ENCODE measurements around the gene CYP1A2.
A peak's percentile ranks its signal among the peaks of the same experiment; 100 is the strongest.
"Not testable (repeated sequence)": the region's sequence is repeated elsewhere in the genome, so short reads cannot be mapped to it uniquely, and the experiment has no call there.

Gene CYP1A2

GRCh38 chr15:74727727-74728126 lies 20.9 kb upstream of the CYP1A2 start:
- Mint-ChIP-seq H3K36me3 (no peaks in the 10 kb centered on the region), H3K9me3 (no peaks in the 10 kb centered on the region), H3K27ac (peak overlapping the region; percentile 75), H3K4me1 (peaks cover 16% of the 10 kb centered on the region), H3K27me3 (peaks cover 72% of the 10 kb centered on the region), H3K4me3 (no peak overlapping the region)
- no peak for ATAC-seq

- not testable (repeated sequence) for H3K9me3 Mint-ChIP-seq, ATAC-seq, H3K27ac Mint-ChIP-seq, H3K4me3 Mint-ChIP-seq, H3K36me3 Mint-ChIP-seq
- Mint-ChIP-seq H3K4me1 (peaks cover 16% of the 10 kb centered on the region), H3K27me3 (peaks cover 76% of the 10 kb centered on the region)
These were observed 19.9 kb upstream of the CYP1A2 start for GRCh38 chr15:74728699-74729098.

- not testable (repeated sequence) for H3K27ac Mint-ChIP-seq, H3K4me3 Mint-ChIP-seq, H3K36me3 Mint-ChIP-seq, ATAC-seq, H3K9me3 Mint-ChIP-seq
- peaks cover 16% of the 10 kb centered on the region for H3K4me1 Mint-ChIP-seq
- peaks cover 80% of the 10 kb centered on the region for H3K27me3 Mint-ChIP-seq
These were observed 19.3 kb upstream of the CYP1A2 start for GRCh38 chr15:74729372-74729771.

- no peak overlapping the region for H3K4me3 Mint-ChIP-seq
- peaks cover 9% of the 10 kb centered on the region for H3K4me1 Mint-ChIP-seq
- no peak for ATAC-seq
- no peak overlapping the region for H3K27ac Mint-ChIP-seq
- no peaks in the 10 kb centered on the region for H3K36me3 Mint-ChIP-seq
- peaks cover 71% of the 10 kb centered on the region for H3K27me3 Mint-ChIP-seq
- no peaks in the 10 kb centered on the region for H3K9me3 Mint-ChIP-seq
These were observed 17.9 kb upstream of the CYP1A2 start for GRCh38 chr15:74730619-74731316.

DNA sequence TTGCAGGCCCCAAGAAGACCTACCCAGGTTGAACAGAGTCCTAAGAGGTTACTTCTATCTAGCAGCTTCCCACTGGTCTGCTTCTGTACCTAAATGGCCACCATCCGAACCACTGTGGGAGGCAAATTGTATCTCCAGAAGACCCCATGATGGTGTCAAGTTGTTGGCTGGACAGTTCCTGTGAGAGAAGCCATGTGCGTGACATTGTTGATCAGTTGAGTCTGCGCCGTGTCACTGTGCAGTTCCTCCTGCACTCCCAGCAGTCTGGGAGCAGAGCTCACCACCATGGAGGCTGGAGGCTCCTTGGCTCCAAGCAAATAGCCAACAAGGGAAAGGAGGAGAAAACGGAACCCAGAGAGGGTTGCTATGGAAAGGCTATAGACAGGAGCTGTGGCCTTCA lies 15.8 kb upstream of the CYP1A2 start:
- no peak for ATAC-seq
- Mint-ChIP-seq H3K9me3 (peaks cover 4% of the 10 kb centered on the region), H3K36me3 (peaks cover 8% of the 10 kb centered on the region), H3K27ac (no peak overlapping the region), H3K27me3 (peaks cover 66% of the 10 kb centered on the region), H3K4me1 (peaks cover 2% of the 10 kb centered on the region), H3K4me3 (no peak overlapping the region)

DNA sequence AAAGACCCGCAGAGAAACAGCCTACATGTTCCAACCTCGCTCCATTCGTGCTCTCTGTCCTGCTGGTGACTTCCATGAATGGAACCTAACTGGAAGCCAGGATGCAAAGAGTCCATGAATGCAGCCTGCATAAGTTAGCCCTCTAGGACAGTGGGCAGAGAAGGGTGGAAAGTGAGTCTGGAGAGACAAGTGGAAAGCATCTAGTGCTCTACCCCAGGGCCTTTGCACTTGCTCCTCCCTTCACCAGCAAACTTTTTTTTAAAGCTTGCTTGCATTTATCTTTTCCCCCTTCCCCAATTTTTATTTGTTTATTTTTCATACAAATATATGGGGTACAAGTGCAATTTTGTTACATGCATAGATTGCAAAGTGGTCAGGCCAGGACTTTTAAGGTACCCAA lies 15.4 kb upstream of the CYP1A2 start:
- no peak overlapping the region for H3K4me3 Mint-ChIP-seq
- peaks cover 8% of the 10 kb centered on the region for H3K9me3 Mint-ChIP-seq
- no peak overlapping the region for H3K27ac Mint-ChIP-seq
- H3K36me3 Mint-ChIP-seq = peaks cover 12% of the 10 kb centered on the region
- H3K4me1 Mint-ChIP-seq = peaks cover 7% of the 10 kb centered on the region
- peaks cover 64% of the 10 kb centered on the region for H3K27me3 Mint-ChIP-seq
- ATAC-seq = no peak

GRCh38 chr15:74735305-74735704 lies 13.3 kb upstream of the CYP1A2 start:
- no peak for ATAC-seq
- H3K9me3 Mint-ChIP-seq = peaks cover 8% of the 10 kb centered on the region
- H3K27ac Mint-ChIP-seq = no peak overlapping the region
- peaks cover 12% of the 10 kb centered on the region for H3K36me3 Mint-ChIP-seq
- peaks cover 7% of the 10 kb centered on the region for H3K4me1 Mint-ChIP-seq
- peaks cover 60% of the 10 kb centered on the region for H3K27me3 Mint-ChIP-seq
- H3K4me3 Mint-ChIP-seq = no peak overlapping the region

DNA sequence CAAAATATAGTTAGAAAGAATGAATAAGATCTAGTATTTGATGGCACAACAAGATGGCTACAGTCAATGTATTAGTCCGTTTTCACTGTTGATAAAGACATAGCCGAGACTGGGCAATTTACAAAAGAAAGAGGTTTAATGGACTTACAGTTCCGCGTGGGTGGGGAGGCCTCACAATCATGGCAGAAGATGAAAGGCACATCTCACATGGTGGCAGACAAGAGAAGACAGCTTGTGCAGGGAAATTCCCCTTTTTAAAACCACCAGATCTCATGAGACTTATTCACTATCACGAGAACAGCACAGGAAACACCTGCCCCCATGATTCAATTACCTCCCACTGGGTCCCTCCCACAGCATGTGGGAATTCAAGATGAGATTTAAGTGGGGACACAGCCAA lies 10.4 kb upstream of the CYP1A2 start:
- Mint-ChIP-seq H3K9me3 (peaks cover 13% of the 10 kb centered on the region), H3K4me1 (peaks cover 17% of the 10 kb centered on the region), H3K36me3 (peaks cover 18% of the 10 kb centered on the region), H3K27me3 (peaks cover 54% of the 10 kb centered on the region)
- not testable (repeated sequence) for H3K27ac Mint-ChIP-seq, H3K4me3 Mint-ChIP-seq, ATAC-seq

GRCh38 chr15:74742422-74742821 lies 6.2 kb upstream of the CYP1A2 start:
- peaks cover 17% of the 10 kb centered on the region for H3K4me1 Mint-ChIP-seq
- peaks cover 14% of the 10 kb centered on the region for H3K36me3 Mint-ChIP-seq
- H3K9me3 Mint-ChIP-seq = peaks cover 11% of the 10 kb centered on the region
- ATAC-seq = no peak
- H3K27ac Mint-ChIP-seq = no peak overlapping the region
- H3K4me3 Mint-ChIP-seq = no peak overlapping the region
- peaks cover 28% of the 10 kb centered on the region for H3K27me3 Mint-ChIP-seq

- Mint-ChIP-seq H3K27me3 (peaks cover 14% of the 10 kb centered on the region), H3K4me3 (no peak overlapping the region), H3K27ac (no peak overlapping the region), H3K9me3 (peaks cover 5% of the 10 kb centered on the region), H3K4me1 (peaks cover 10% of the 10 kb centered on the region), H3K36me3 (peaks cover 5% of the 10 kb centered on the region)
- ATAC-seq = no peak
These were observed 2.3 kb upstream of the CYP1A2 start for GRCh38 chr15:74746389-74746788.

GRCh38 chr15:74749832-74750231 lies 1.2 kb downstream of the CYP1A2 start:
- Mint-ChIP-seq H3K27me3 (peaks cover 6% of the 10 kb centered on the region), H3K4me1 (no peaks in the 10 kb centered on the region), H3K9me3 (no peaks in the 10 kb centered on the region), H3K36me3 (no peaks in the 10 kb centered on the region), H3K27ac (no peak overlapping the region), H3K4me3 (no peak overlapping the region)
- no peak for ATAC-seq

DNA sequence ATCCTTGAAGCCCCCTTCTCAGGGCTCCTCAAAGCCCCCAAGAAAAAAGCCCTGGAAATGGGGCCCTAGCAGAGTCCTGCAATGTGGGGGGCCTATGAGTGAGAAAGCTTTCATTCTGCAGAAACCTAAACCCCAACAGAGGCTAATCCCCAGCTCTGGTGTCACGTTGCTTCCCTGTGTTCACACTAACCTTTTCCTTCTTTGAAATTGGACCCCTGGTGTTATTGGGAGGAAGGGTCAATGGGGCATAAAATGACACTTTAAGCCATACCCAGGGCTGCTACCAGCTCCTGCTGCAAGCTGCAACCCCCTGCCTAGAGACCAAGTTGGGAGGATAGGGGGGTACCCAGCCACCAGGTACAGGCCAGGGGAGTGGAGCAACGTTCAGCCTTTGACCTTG lies 2.1 kb downstream of the CYP1A2 start:
- H3K36me3 Mint-ChIP-seq = no peaks in the 10 kb centered on the region
- H3K4me3 Mint-ChIP-seq = no peak overlapping the region
- no peak overlapping the region for H3K27ac Mint-ChIP-seq
- H3K27me3 Mint-ChIP-seq = peaks cover 10% of the 10 kb centered on the region
- H3K4me1 Mint-ChIP-seq = no peaks in the 10 kb centered on the region
- no peaks in the 10 kb centered on the region for H3K9me3 Mint-ChIP-seq
- ATAC-seq = no peak

DNA sequence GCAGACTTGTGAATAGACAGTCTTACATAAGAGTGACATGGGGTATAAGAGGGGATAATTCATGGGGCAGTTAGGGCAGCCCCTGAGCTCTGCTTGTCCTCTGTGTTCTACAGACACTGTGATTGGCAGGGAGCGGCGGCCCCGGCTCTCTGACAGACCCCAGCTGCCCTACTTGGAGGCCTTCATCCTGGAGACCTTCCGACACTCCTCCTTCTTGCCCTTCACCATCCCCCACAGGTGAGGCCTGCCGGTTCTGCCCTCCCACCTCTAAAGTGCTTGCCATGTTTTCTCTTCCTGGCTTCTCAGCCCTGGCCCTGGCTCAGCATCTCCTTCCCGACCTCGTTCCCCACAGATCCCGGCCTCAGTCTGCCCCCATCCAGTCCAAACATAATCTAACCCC lies 3.4 kb downstream of the CYP1A2 start:
- peaks cover 20% of the 10 kb centered on the region for H3K27me3 Mint-ChIP-seq
- H3K9me3 Mint-ChIP-seq = no peaks in the 10 kb centered on the region
- no peak overlapping the region for H3K4me3 Mint-ChIP-seq
- no peak for ATAC-seq
- no peak overlapping the region for H3K27ac Mint-ChIP-seq
- H3K36me3 Mint-ChIP-seq = no peaks in the 10 kb centered on the region
- H3K4me1 Mint-ChIP-seq = no peaks in the 10 kb centered on the region

DNA sequence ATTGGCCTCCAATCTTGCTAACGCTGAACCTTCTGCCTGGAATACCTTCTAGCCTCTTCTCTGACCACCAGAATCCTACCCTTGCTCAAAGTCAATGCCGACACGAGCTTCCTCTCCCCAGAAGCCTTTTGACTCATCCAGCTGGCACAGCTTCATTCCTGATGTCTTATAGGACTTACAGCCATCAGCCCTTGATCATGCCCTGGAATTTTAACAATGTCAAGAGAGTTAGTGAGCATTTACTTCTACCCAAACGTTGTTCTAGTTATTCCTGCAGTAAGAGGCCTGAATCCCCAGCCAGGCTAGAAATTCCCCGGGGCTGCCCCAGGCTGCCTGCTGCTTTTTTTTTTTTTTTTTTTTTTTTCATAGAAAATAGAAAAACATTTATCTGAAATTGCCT lies 3.9 kb downstream of the CYP1A2 start:
- Mint-ChIP-seq H3K27ac (no peak overlapping the region), H3K4me3 (no peak overlapping the region), H3K27me3 (peaks cover 20% of the 10 kb centered on the region), H3K4me1 (no peaks in the 10 kb centered on the region), H3K9me3 (no peaks in the 10 kb centered on the region), H3K36me3 (no peaks in the 10 kb centered on the region)
- no peak for ATAC-seq

DNA sequence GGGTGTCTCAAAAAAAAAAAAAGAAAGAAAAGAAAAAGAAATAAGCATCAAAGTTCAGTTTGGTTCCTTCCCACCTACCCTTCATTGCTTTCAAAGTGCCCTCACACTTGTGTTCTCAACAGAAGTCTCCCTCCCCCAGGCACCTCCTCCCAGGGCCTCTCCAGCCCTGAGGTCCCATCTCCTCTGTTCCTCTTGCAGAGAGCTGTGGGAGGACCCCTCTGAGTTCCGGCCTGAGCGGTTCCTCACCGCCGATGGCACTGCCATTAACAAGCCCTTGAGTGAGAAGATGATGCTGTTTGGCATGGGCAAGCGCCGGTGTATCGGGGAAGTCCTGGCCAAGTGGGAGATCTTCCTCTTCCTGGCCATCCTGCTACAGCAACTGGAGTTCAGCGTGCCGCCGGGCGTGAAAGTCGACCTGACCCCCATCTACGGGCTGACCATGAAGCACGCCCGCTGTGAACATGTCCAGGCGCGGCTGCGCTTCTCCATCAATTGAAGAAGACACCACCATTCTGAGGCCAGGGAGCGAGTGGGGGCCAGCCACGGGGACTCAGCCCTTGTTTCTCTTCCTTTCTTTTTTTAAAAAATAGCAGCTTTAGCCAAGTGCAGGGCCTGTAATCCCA lies 6.1 kb downstream of the CYP1A2 start:
- H3K27ac Mint-ChIP-seq = no peak overlapping the region
- peaks cover 20% of the 10 kb centered on the region for H3K27me3 Mint-ChIP-seq
- no peak overlapping the region for H3K4me3 Mint-ChIP-seq
- no peaks in the 10 kb centered on the region for H3K9me3 Mint-ChIP-seq
- no peaks in the 10 kb centered on the region for H3K36me3 Mint-ChIP-seq
- no peaks in the 10 kb centered on the region for H3K4me1 Mint-ChIP-seq
- ATAC-seq = no peak

DNA sequence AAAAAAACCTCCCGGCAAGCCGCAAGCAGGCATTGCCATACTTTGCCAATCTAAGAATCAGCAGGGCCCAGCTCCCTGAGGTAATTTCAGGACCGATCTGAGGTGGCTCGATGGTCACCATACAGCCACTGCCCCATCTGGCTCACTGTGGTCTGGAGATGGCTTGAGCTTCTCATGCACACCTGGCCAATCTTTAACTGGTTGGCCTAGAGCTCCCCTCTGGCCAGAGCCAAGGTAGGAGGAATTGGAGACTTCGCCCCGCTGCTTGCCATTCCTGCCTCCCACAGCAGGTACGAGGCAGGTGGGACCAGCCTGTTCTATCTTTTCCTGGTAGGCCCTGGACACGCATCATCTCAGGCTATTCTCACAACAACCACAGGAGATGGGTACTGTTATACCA lies 10.1 kb downstream of the CYP1A2 start:
- ATAC-seq = no peak
- Mint-ChIP-seq H3K9me3 (no peaks in the 10 kb centered on the region), H3K27me3 (peaks cover 28% of the 10 kb centered on the region), H3K36me3 (no peaks in the 10 kb centered on the region), H3K27ac (no peak overlapping the region), H3K4me3 (no peak overlapping the region), H3K4me1 (peaks cover 8% of the 10 kb centered on the region)
